ENCODE data around the gene CIDEA.

GRCh38 chr18:12315911-12316310 lies 61.8 kb downstream of the CIDEA start:
- TF ChIP-seq CTCF (IDR thresholded peaks at IDR 0.05) (no peak), POLR2A (IDR thresholded peaks at IDR 0.05) (no peak)

All from heart left ventricle (tissue), 13 donors.